Measurements from ENCODE around the gene RTF2. TPM values are rescaled to one million over a fixed set of nuclear protein-coding genes. Genes with fewer than 3 reads are reported as not detected.
A peak's percentile ranks its signal among the peaks of the same experiment; 100 is the strongest.

Gene RTF2
- total and polyA plus RNA-seq, 8 donors: 5.5 to 87.5 (median 54.7) TPM

DNA sequence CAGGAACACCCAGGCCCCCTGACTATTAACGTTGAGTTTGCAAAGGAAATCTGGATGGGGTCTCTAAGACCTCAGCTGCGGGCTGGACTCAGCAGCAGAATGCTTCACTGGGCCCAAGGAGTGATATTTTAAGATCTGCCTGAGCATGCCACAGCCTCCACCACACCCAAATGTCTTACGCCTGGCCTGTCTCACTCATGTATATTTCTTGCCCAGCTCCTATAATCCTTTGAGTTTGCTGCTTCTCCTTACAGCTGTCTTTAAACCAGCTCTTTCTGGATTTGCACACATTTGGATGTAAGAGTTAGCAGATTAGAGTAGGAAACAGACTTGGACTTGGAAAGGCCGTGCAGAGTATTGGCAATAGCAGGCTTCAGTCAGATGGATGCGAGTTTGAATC is 40.0 kb upstream of the RTF2 start:
- Histone ChIP-seq H3K27ac (no peak overlapping the region), H3K4me1 (peaks cover 0 to 22% (median 2%) of the 10 kb centered on the region in 4 donors), H3K27me3 (no peaks in the 10 kb centered on the region), H3K4me3 (no peak overlapping the region), H3K9me3 (no peaks in the 10 kb centered on the region), H3K36me3 (no peaks in the 10 kb centered on the region)
- intact Hi-C loops (cut with DNase I; ENCODE audit: low total_unique reads): no loop called here
- DNase-seq: no peak
- 81 to 88% (median 84%) methylated on average over 5 of the region's 5 CpGs for WGBS, 5 donors
- TF ChIP-seq CTCF (IDR thresholded peaks at IDR 0.05): no peak

GRCh38 chr20:56428881-56429280 is 39.5 kb upstream of the RTF2 start:
- Histone ChIP-seq H3K27me3 (no peaks in the 10 kb centered on the region), H3K4me1 (peaks cover 0 to 22% (median 4%) of the 10 kb centered on the region in 4 donors), H3K36me3 (no peaks in the 10 kb centered on the region), H3K4me3 (no peak overlapping the region), H3K9me3 (no peaks in the 10 kb centered on the region), H3K27ac (peak overlapping the region in 1 of 5 donors; percentile 31)
- DNase-seq: no peak
- TF ChIP-seq POLR2AphosphoS5 (IDR thresholded peaks at IDR 0.05) (no peak), EP300 (IDR thresholded peaks at IDR 0.05) (no peak)
- 64 to 75% (median 71%) methylated on average over 8 of the region's 8 CpGs for WGBS, 5 donors
- intact Hi-C loops (cut with DNase I; ENCODE audit: low total_unique reads): no loop called here

- H3K4me1 ChIP-seq: peaks cover 0 to 22% (median 5%) of the 10 kb centered on the region in 4 donors
- WGBS, 5 donors: 45 to 53% (median 47%) methylated on average over 6 of the region's 6 CpGs
- intact Hi-C loops (cut with DNase I; ENCODE audit: low total_unique reads): no loop called here
Observed at GRCh38 chr20:56429502-56429901, 38.9 kb upstream of the RTF2 start.

DNA sequence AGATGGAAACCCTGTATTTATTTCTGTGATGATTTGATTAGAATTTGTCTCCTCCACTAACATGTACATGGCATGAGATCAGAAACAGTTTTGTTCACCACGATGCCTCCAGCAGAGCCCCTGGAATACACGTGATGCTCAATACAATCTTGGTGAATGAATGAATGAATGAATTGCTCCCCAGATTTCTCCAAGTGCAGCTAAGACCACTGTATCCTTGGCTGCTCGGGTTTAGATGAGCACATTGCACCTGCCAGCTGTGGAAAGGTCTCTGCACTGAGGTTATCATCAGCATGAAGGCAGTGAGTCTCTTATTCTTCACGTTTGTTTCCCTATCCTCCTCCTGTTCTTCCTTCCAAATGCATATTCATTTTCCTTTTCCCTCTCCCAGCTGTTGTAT is 38.5 kb upstream of the RTF2 start:
- H3K27ac ChIP-seq: no peak overlapping the region
- peaks cover 0 to 22% (median 5%) of the 10 kb centered on the region in 4 donors for H3K4me1 ChIP-seq
- TF ChIP-seq CTCF (IDR thresholded peaks at IDR 0.05) (no peak), POLR2AphosphoS5 (IDR thresholded peaks at IDR 0.05) (no peak), POLR2A (IDR thresholded peaks at IDR 0.05) (no peak), EP300 (IDR thresholded peaks at IDR 0.05) (no peak)
- no peak overlapping the region for H3K4me3 ChIP-seq
- no peaks in the 10 kb centered on the region for H3K36me3 ChIP-seq
- no peaks in the 10 kb centered on the region for H3K27me3 ChIP-seq
- intact Hi-C loops (cut with DNase I; ENCODE audit: low total_unique reads): no loop called here
- WGBS, 5 donors: 43 to 52% (median 48%) methylated on average over 4 of the region's 4 CpGs
- H3K9me3 ChIP-seq: no peaks in the 10 kb centered on the region
- no peak for DNase-seq

More at GRCh38 chr20:56429502-56429901, 38.9 kb upstream of the RTF2 start:
- H3K27me3 ChIP-seq: no peaks in the 10 kb centered on the region
- TF ChIP-seq EP300 (IDR thresholded peaks at IDR 0.05) (no peak), POLR2A (IDR thresholded peaks at IDR 0.05) (no peak), POLR2AphosphoS5 (IDR thresholded peaks at IDR 0.05) (no peak), CTCF (IDR thresholded peaks at IDR 0.05) (no peak)
- H3K4me3 ChIP-seq: no peak overlapping the region
- no peak for DNase-seq
- H3K27ac ChIP-seq: peak overlapping the region in 2 of 5 donors; percentile 11 to 31
- no peaks in the 10 kb centered on the region for H3K36me3 ChIP-seq
- H3K9me3 ChIP-seq: no peaks in the 10 kb centered on the region

DNA sequence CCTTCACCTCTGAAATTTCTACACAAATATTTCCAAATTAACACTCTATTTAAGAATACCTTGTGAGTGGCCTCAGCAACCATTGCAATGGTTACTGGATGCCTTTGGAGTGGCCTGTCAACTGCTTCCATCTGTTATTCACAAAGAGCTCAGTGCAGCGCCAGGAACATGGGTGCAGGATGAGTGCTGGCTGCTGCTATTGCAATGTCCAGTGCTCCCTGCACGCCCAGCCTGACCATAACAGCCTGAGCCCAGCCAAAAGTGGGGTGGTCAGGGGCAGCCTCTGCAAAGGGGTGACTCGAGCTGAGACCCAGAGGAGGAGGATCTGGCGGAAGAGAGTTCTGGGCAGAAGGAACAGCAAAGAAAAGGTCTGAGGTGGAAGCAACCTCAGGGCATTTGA is 38.0 kb upstream of the RTF2 start:
- TF ChIP-seq POLR2AphosphoS5 (IDR thresholded peaks at IDR 0.05) (no peak), POLR2A (IDR thresholded peaks at IDR 0.05) (no peak), CTCF (IDR thresholded peaks at IDR 0.05) (no peak), EP300 (IDR thresholded peaks at IDR 0.05) (no peak)
- H3K4me1 ChIP-seq: peaks cover 0 to 22% (median 5%) of the 10 kb centered on the region in 4 donors
- no peak overlapping the region for H3K27ac ChIP-seq
- H3K27me3 ChIP-seq: no peaks in the 10 kb centered on the region
- no peak overlapping the region for H3K4me3 ChIP-seq
- no peaks in the 10 kb centered on the region for H3K36me3 ChIP-seq
- WGBS, 5 donors: 57 to 68% (median 57%) methylated on average over 4 of the region's 4 CpGs
- intact Hi-C loops (cut with DNase I; ENCODE audit: low total_unique reads): no loop called here
- no peak for DNase-seq
- no peaks in the 10 kb centered on the region for H3K9me3 ChIP-seq
